Astrocyte (in vitro differentiated cells and primary cell): ENCODE results near the gene TAF3.

Experiments used
- CTCF ChIP-seq: IDR thresholded peaks from 2 replicates; pipeline ENCODE4 v1.5.1; 2011; ENCODE audit warnings: low read depth, mild to moderate bottlenecking, inconsistent platforms, low read length, moderate library complexity; ENCODE audit not compliant: insufficient read depth
- EZH2 ChIP-seq: IDR thresholded peaks from 2 replicates; pipeline ENCODE4 v1.6.1; 2012; ENCODE audit warnings: mild to moderate bottlenecking, low read length, inconsistent platforms; ENCODE audit not compliant: insufficient read depth

GRCh38 chr10:8050556-8051108 lies 232.3 kb downstream of the TAF3 start:
- TF ChIP-seq EZH2 (peak; percentile 14), CTCF (no peak)
